ENCODE measurements around the gene CELSR1.

CELSR1 gene

DNA sequence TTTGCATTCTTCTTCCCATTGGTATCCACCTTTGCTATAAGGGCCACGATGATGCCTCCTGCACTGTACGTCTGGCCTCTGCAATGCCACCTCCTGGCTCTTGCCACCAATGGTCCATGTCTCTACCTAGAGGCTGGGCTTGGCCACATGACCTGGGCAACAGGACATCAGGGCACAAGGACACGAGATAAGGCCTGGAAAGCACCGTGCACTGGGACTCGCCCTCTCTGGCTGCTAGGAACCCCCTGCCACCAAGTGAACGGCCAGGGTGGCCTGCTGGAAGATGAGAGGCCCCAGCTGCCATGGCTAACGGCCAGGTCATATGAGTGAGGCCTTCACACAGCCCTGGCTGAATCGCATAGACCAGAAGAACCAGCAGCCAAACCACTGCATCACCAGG lies 114.5 kb downstream of the CELSR1 start:
- no peak for DNase-seq (ENCODE audit: low spot score)
- TF ChIP-seq CTCF (IDR thresholded peaks at IDR 0.05; ENCODE audit: borderline replicate concordance, control extremely low read depth, extremely low read depth, insufficient read depth, missing control alignments) = no peak
- in situ Hi-C loops (cut with MboI; ENCODE audit: low sequenced_read_pairs, unreplicated experiment) = no loop called here

DNA sequence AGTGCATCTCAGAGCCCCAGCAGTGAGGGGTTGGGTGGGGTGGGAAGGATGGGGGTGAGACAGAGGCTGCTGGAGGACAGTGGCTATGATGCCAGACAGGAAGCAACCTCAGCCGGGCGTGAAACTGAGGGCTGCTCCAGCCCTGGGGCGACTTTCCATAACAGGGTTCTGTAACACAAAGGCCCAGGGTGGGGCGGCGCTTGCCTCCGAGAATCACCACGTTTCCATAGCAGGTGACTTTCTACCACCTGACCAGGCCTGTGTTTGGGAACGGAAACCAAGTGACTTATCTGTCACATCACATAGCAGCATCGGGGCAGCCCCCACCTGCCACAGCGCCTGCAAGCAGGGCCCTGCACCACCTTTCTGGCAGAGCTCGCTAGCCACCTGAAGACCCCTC lies 116.2 kb downstream of the CELSR1 start:
- in situ Hi-C loops (cut with MboI; ENCODE audit: low sequenced_read_pairs, unreplicated experiment) = no loop called here
- DNase-seq (ENCODE audit: low spot score) = peak; percentile 80
- no peak for TF ChIP-seq CTCF (IDR thresholded peaks at IDR 0.05; ENCODE audit: borderline replicate concordance, control extremely low read depth, extremely low read depth, insufficient read depth, missing control alignments)

DNA sequence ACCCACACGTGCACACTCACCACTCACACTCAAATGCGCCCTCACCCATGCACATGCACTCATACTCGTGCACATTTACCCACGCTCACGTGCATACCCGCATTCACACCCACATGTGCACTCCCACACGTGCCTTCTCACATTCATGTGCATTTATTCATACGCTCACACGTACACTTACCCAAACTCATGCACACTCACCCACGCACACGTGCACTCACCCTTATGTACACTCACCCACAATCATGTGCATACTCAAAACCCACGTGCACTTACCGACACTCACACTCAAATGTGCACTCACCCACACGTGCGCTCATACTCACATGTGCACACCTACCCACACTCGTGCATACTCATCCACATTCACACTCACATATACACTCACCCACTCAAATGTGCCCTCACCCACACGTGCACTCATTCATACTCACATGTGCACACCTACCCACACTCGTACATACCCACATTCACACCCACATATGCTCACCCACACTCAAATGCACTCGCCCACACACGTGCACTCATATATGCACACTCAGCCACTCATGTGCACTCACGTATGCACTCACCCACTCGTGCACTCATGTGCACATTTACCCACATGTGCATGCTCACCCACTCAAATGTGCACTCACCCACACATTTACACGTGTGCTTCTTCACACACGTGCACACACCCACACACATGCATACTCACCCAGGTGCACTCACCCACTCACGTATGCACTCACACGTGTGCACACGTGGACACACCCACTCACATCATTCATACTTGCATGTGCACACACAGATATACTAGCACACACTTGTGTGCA lies 117.5 kb downstream of the CELSR1 start:
- DNase-seq (ENCODE audit: low spot score) = no peak
- in situ Hi-C loops (cut with MboI; ENCODE audit: low sequenced_read_pairs, unreplicated experiment) = no loop called here
- no peak for TF ChIP-seq CTCF (IDR thresholded peaks at IDR 0.05; ENCODE audit: borderline replicate concordance, control extremely low read depth, extremely low read depth, insufficient read depth, missing control alignments)

DNA sequence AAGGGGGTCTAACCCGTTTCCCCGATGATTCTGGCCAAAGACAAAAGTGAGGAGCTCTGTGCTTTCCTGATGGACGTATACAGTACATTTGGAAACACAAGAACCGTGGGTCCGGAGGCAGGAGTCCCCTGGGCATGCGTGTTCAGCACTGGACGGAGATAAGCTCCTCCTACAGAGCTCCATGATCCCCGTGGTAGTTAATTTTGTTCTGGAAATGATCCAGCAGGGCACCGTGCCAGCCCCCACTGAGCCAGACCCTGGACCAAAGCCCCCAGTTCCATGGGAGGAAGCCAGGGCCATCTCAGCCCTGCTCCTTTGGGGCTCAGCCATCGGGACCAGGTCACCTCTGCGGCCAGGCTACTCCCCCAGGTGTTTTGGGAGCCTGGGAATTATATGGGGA lies 118.6 kb downstream of the CELSR1 start:
- TF ChIP-seq CTCF (IDR thresholded peaks at IDR 0.05; ENCODE audit: borderline replicate concordance, control extremely low read depth, extremely low read depth, insufficient read depth, missing control alignments) = no peak
- in situ Hi-C loops (cut with MboI; ENCODE audit: low sequenced_read_pairs, unreplicated experiment) = no loop called here
- no peak for DNase-seq (ENCODE audit: low spot score)

DNA sequence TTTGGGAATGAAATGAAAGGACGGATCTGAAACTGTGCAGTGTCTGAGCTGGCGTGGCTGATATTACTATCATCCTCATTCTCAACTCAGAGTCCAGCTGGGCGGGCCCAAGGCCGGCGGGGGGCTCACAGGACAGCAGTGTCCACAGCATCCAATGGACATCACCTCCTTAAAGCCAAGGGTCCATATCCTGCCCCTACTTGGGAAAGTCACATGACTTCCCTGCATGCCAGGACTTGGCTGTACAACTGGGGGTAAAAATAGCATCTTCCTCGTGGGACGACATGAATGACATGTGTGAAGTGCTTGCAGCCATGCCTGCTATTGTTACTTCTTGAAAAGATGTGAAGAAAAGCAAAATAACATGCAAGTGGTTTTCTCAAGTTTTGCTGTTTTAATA lies 119.7 kb downstream of the CELSR1 start:
- in situ Hi-C loops (cut with MboI; ENCODE audit: low sequenced_read_pairs, unreplicated experiment) = no loop called here
- no peak for TF ChIP-seq CTCF (IDR thresholded peaks at IDR 0.05; ENCODE audit: borderline replicate concordance, control extremely low read depth, extremely low read depth, insufficient read depth, missing control alignments)
- no peak for DNase-seq (ENCODE audit: low spot score)

GRCh38 chr22:46416891-46417580 lies 120.4 kb downstream of the CELSR1 start:
- in situ Hi-C loops (cut with MboI; ENCODE audit: low sequenced_read_pairs, unreplicated experiment) = no loop called here
- no peak for DNase-seq (ENCODE audit: low spot score)
- no peak for TF ChIP-seq CTCF (IDR thresholded peaks at IDR 0.05; ENCODE audit: borderline replicate concordance, control extremely low read depth, extremely low read depth, insufficient read depth, missing control alignments)
